Activated CD8-positive, alpha-beta memory T cell treated with anti-CD3 and anti-CD28 coated beads, Interleukin-2, amount 50 U/mL, for 24 hours (primary cell): ENCODE data around the gene WIF1.

ENCODE experiments used
- DNase-seq: peaks from one replicate; pipeline ENCODE4 v3.0.0-alpha.2; 2020; ENCODE audit errors: extremely low read depth

WIF1 gene

DNA sequence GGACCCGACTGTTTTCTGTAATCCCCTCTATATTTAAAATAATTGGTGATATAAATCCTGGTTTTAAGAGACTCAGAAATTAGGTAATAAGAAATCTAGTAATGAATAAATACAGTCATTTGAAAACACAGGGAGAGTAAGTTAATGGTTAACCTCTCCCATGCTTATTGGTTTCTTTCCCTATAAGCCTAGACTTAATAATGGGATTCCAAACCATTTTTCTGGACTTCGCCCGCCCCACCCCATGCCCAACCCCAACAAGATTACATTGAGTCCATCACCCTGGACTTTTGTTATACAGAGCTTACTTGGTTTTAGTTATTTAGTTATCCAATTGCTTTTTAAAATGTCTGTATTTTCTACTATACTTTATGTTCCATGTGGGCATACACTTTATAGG lies 98.7 kb downstream of the WIF1 start:
- DNase-seq: no peak

DNA sequence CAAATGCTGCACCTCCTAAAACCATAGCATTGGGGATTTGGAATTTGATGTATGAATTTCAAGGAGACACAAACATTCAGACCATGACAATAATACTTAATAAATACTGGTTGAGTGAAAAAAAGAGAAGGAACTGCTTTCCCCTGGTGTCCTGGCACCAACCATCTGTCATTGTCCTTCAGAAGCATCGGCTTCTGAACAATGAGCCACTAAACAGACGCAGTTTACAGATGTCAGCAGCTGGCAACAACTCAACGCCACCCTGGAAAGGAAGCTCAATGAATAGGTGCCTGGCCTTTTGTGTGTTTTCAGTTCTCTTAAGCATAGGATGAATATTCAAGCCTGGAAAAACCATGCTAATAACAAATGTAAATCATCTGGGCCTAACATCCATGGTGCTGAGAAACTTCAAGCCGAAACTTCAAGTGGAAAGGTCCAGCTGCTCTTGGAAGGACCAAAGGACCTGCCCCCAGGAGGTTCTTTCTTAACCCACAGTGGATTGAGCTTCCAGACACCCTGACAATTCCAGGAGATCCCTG lies 101.3 kb downstream of the WIF1 start:
- DNase-seq: no peak

DNA sequence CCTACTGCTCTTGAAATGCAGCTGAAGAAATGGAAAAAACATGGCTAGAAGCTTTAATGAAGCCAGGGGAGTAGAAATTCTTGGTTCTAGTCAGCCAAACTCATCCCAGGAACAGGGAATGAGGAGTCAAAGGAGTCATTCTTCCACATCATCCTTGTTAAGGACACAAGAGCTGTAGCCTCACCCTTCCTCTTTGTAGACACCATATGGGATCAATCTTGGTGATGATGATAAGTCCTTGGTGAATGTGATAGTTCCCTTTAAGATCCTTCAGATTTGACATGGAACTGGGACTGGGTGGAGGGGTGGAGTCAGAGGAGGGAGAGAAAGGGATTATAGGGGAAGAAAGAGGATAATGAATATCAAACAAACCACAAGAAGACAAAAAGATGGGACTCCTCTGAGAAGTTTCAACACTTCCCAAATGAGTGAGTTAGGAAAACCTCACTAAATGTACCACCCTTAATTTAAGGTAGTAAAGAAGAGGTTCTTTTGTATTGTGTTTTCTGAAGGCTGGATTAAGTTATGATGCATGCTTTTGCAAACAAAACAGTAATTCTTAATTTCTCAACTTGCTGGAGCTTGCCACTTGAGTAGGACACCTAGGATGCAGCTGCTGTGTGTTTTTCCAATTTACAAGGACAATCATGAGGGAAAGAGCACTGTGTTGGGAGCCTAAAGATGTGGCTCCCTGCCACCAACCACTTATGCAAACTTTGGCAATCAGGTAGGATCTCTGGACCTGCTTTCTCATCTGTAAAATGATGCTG lies 104.0 kb downstream of the WIF1 start:
- no peak for DNase-seq

DNA sequence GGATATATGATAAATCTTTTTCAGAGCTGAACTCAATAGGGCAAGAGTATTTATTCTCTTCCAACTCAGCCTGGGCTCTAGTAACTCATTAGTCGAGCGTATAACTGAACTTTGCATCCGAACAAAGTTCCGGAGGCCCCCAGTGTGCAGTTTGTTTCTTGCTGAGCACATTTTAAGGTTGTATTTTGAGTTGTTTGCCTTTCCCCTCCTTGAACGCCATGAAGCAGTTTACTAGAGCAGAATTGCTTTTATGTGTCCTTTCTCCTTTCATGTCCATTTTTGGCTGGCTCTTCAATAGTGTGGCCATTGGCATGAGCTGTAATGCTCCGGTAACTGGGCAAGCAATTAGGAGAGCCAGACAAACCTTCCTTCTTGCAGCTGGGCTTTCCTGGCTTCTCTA lies 105.3 kb downstream of the WIF1 start:
- no peak for DNase-seq

DNA sequence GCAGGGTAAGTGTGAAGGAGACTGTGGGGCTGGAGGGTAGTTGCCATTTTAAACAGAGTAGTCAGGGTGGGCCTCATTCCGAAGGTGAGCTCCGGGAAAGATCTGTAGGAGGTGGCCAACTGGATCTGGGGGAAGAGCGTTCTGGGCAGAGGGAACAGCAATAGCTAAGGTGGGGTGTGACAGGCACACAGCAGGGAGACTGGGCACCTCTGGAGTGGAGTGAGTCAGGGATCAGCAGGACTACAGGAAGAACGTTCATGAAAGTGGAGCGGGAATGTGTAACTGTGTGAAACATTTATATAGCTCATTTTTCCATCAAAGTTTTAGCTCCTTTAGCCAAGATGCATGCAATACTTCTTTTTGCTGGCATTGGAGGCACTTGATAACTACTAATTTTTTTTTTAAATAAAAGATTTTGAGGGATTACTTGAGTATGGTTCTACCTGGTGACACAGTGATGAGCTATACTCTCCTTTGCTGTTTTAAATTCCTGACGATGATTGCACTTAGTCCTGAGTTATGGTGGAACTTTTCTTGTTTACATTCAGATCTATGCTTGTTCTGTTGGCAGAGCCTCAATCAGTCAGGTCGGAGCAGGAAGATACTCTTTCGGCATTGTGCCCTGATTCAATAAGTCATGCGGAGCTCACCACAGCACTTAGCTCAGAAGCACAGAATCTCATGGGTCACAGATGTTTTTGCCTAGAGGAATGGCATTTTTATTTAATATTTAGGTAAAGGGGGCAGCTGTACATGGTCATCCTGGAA lies 106.4 kb downstream of the WIF1 start:
- no peak for DNase-seq

DNA sequence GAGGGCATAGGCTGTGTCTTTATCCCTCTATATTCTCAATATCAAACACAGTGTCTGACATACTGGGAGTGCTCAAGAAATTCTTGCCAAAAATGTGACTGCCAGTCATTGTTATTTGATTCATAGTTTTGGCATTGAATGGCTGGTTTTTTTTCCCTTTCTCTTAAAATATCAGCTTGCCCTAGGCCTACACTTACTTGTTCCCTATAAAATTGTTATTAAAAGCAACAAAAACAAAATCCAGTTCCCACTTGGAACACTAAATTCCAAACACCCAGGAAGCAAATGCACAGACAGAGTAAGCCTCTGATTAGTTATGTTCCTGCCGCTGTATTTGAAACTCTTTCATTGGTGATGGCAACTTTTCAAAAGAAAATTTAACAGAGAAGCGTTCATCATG lies 110.7 kb downstream of the WIF1 start:
- no peak for DNase-seq

DNA sequence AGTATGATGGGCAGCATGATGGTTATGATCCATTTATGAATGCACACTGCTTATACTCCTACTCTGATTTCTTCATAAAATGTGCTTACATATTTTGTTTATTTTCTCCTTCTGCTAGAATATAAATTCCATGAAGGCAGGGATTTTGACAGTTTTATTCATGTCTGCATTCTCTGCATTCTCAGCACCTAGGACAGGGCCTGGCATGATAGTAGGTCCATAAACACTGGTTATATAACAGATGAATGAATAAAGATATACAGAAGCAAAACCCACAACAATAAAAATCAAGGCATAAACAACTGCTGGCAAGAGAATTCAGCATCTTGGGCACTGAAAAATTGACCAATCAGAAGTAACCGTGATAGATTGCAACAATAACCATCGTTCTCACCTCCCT lies 115.4 kb downstream of the WIF1 start:
- no peak for DNase-seq

DNA sequence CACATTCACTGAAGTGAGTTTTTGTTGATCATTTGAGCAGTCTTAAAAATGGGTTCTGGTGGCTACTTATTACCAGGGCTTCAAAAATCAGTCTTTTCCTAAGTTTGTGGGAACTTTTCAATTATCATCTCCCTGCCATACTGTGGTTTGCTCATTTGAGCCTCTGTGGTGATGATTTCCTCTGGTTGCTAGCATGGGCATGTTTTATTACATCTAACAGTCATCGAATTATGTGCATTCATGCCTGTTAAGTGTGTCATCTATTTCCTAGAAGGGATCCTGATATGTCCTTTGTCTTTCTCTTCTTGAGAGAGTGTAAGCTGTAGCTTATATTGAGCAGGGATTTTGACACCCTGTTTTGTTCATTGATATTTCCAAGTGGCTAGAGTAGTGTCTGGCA lies 116.8 kb downstream of the WIF1 start:
- no peak for DNase-seq
